GM19240 (cell line): ENCODE results near the gene PDZD7.
"Not testable (repeated sequence)": the region's sequence is repeated elsewhere in the genome, so short reads cannot be mapped to it uniquely, and the experiment has no call there.

Experiments used
- DNase-seq: peaks from one replicate; pipeline ENCODE4 v3.0.0; 2011; ENCODE audit warnings: low spot score; ENCODE audit not compliant: insufficient read length

PDZD7 gene

GRCh38 chr10:101041252-101041761 is 10.4 kb upstream of the PDZD7 start:
- DNase-seq, result peak; percentile 80

DNA sequence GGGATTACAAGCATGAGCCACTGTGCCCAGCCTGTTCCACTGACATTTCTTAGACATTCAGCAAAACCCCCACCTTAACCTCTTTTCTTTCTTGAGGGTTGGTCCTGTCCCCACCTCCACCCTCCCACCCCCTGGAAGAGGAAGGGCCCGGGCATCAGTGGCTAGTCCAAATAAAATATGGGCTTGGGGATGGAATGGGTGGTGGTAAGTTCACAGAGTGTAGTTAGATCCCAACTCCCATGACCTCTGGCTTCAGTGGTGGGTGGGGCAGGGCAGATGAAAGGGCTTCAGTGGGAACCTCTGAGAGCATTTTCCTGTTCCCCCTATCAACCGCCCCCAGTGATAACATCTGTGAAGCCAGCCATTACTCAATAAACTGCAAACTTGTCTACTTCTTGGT is 9.9 kb upstream of the PDZD7 start:
- DNase-seq, result no peak

- DNase-seq, result no peak
Measured at GRCh38 chr10:101040061-101040460, 9.1 kb upstream of the PDZD7 start.

- DNase-seq, result no peak
Measured at GRCh38 chr10:101038484-101038883, 7.6 kb upstream of the PDZD7 start.

GRCh38 chr10:101036726-101037125 is 5.8 kb upstream of the PDZD7 start:
- no peak for DNase-seq

DNA sequence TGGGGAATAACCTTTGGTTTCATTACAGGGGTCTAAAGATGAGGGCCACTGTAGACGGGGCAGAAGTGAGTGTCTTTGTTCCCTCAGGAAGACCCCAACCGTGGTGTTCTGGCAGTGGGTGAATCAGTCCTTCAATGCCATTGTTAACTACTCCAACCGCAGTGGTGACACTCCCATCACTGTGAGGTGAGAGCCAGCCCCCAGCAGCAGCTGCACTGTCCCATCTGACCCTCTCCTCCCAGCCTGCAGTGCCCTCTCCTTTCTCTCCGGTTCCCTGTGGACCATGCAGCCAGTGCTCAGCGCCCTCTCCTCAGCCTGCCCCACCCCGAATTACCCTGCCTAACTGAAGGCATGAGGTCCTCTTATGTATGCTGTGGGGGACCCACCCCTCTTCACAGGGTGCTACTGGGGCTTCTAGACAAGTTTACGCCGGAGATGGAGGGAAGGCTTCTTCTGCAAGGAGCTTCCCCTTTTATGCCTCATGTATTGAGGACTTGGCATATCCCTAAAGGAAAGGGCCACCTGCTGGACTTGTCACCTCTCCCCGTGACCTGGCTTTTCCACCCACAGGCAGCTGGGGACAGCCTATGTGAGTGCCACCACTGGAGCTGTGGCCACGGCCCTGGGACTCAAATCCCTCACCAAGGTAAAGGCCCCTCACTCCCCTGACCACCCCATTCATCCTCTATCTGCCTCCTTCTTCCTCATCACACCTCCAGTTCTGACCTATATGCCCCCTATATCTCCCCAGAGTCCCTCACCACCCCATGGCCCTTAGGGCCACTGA is 5.2 kb upstream of the PDZD7 start:
- no peak for DNase-seq

DNA sequence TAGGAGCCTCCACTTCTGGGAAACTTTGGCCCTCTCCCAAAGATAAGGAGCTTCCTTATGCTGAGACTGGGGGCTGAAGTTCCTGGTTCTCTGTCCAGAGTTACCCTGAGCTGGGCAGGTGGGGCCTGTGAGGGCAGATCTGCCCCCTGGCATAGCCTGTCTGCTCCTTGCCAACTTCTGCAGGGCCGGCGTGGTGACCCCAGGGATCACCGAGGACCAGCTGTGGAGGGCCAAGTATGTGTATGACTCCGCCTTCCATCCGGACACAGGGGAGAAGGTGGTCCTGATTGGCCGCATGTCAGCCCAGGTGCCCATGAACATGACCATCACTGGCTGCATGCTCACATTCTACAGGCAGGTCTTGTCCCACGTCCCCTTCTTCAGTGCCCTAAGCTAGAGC is 4.4 kb upstream of the PDZD7 start:
- DNase-seq, result no peak

GRCh38 chr10:101034404-101034803 is 3.5 kb upstream of the PDZD7 start:
- DNase-seq, result not testable (repeated sequence)

GRCh38 chr10:101033276-101033675 is 2.3 kb upstream of the PDZD7 start:
- DNase-seq, result no peak

GRCh38 chr10:101032637-101033224 is 1.8 kb upstream of the PDZD7 start:
- DNase-seq, result no peak

DNA sequence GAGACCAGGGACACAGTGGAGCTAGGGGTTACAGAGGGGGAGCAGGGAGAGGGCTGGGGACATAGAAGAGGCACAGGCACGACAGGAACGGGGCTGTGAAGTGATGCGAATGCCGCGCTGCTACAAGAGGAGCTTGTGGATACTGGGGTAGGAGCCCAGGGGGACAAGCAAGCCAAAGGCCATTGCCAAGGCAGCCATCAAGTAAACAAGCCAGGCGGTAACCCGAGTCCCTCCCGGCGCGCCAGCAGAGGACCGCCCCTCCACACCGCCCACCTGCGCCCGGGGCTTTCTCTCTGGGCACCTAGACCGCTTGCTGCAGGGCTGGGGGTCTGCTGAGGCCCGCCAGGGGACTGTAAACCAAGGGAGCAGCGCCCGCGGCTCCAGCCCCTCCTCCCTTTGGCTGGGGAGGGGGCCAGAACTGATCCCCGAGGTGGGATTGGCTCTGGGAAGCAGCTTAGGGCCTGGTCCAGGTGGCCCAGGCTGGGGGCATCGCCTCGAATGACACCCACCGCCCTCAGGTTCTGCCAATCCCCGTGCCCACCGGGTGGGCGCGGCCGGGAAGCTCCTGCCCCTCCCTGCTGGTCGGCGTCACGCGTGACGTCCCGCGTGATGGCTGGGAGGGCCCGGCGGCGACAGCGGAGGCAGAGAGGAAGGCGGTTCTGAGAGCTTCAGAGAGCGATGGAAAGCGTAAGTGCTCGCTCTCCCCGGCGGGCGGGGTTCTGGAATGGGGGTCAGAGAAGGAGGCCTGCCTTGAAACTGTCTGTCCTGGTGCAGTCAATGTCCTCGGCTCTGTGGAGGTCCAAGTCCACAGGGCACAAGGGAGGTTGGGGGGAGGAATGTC is 1.1 kb upstream of the PDZD7 start:
- no peak for DNase-seq

DNA sequence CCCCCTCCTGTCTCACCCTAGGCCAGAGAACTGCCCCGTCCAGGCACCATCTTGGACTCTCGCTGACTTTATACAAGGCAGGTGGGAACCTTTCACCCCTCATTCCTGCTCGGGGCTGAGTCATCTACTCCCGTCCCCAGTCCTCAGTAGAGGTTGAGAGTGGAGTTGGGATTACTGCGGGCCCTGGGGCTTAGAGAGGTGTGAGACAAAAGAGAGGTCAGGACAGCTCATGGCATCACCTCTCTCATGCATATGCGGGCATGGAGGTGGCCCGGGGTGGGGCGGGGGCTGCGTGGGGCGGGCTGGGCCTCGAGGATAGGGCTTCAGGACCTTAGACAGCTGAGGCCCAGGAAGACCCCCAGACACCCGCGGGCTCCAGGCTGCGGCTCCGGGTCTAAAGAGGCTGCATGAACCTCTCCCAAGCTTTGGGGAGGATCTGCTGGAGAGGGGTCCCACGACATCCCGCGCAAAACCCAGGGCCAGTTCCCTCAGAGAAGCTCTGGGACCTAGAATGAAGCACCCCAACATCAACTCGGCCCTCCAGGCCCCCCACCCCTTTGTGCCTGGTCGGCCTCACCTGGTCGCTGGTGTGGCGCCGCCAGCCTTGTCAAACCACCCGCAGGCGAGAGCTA is 317 bp downstream of the PDZD7 start:
- DNase-seq, result no peak

DNA sequence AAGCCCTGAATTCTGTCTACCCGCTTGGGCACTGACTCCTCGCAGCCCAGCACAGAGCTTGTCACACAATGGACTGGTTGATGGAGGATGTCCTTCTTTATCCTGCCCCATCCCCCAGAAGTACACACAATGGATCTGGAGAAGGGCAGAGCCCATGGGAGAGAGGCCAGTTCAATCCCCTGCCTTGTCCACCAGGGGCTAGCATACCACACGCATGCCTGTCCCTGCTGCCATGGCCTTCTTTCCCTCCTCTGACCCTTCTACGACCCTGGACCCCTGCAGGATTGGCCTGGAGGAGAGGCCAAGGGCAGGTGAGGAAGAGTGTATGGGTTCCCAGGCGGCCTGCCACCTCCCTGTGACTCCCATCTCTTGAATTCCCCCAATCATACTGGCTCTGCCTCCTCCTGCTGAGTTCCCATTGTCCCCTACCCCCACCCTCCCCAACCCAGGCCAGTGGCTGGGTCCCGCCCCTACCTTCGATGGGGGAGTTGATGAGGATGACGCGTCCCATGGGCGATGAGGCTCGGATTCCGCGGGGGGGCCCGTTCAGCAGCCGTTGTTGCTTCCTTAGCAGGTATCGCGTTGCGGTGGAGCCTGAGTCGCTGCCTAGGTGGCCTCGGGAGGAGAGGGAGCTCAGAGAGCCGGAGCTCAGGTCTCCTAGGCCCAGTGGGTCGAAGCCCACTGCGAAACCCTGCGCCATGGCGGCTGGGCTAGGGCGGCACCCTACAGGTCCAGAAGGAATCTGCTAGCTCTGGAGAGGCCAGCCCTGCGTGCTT is 1.2 kb downstream of the PDZD7 start:
- DNase-seq, result no peak

- DNase-seq, result no peak
Measured at GRCh38 chr10:101028446-101029337, 2.2 kb downstream of the PDZD7 start.

- no peak for DNase-seq
Measured at GRCh38 chr10:101027106-101027720, 3.7 kb downstream of the PDZD7 start.

DNA sequence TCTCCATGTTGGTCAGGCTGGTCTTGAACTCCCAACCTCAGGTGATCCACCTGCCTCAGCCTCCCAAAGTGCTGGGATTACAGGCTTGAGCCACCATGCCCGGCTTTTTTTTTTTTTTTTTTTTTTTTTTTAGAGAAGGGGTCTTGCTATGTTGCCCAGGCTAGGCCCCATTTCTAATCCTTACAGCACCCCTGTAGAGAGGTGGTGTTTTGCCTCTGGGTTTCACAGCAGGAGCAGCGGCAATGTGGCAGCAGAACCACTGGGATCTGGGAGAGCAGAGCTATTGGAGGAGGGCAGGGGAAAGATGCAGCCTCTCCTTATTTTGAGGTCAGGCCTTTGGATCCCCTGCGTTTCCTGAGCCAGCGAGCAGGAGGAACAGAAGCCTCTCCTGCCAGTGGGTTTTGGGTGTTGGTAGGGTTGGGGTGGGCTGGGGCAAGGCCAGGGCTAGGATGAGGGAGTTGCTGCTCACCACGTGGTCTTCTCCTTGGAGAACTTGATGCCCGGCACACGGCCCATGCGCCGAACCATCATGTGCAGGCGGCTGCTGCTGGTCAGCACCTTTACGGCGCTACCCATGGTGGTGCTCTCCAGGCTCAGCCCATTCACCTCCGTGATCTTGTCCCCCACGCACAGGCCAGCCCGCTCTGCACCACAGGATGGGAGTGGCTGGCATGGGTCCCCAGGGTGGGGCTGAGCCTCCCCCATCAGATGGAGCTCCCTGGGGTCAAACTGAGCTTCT is 7.8 kb downstream of the PDZD7 start:
- no peak for DNase-seq

DNA sequence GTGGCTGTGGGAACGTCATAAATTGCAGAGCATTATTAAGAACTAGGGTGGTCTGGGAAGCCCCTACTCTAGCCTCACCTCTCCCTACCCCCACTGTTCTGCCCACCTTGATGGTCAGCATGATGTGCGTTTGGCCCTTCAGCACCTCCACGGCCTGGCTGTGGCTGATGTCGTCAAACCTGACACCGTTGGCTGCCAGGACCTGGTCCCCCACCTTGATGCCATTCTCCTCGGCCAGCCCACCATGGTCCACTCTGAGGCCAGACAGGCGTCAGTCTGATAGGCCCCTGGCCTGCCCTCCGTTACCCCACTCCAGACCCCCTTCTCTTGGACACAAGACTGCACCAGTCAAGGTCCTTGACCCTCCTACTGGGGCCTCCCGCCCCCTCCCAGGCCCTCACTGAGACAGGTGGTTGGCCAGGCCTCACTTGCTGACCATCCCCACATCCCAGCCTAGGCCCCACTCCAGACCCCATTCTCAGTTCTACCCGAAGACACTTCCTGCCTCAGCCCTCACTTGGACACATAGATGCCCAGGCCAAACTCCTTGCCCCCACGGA is 9.2 kb downstream of the PDZD7 start:
- DNase-seq, result no peak

GRCh38 chr10:101021239-101021638 is 9.7 kb downstream of the PDZD7 start:
- no peak for DNase-seq
